Measurements from ENCODE around the gene MOGAT3. TPM values are rescaled to one million over a fixed set of nuclear protein-coding genes. Genes with fewer than 3 reads are reported as not detected.
A peak's percentile ranks its signal among the peaks of the same experiment; 100 is the strongest.

MOGAT3 gene
- total and polyA plus RNA-seq, 2 of the 4 experiments (the other 2 are of a cell fraction): not detected

DNA sequence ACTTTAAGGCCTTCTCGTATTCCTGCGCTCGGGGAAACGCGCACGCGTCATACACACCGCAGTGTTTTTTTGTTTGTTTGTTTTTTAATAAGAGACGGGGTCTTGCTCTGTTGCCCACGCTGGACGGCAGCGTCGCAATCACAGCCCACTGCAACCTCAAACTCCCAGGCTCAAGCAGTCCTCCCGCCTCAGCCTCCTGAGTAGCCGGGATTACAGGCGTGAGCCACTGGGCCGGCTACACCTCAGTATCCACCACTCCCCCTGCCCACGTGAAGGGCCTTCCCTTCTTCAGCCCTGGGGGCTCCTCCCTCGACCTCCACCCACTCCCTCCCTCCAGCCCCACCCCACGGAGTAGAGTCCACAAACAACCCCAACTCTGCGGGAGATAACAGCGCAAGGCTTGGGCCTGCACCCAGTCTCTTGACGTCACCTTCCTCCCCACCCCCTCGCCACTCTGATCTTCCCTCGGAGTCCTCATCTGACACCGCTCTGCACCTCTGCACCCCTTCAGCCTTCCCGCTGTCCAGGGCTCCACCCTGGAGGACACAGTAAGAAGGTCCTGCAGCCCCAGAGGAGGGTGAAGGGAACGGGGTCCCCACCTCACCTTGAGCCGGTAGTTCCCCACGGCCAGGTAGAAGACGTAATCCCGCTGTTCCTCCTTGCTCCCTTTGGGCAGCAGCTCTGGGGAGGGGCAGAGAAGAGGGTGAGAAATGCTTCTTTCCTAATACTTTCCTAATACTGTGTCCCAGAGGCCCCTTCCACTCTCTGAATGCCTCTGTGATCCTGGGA, 39.6 kb upstream of the MOGAT3 start:
- Histone ChIP-seq H4K8ac (ENCODE audit: low read depth in 2 of 2, low read length in 2 of 2) (no peak overlapping the region), H3K23ac (ENCODE audit: low read depth, low read length) (no peak overlapping the region), H3K27ac (ENCODE audit: insufficient read depth, low read length) (no peak overlapping the region), H3K4ac (ENCODE audit: low read depth, low read length) (no peak overlapping the region), H3K27me3 (ENCODE audit: control insufficient read depth, insufficient read depth, low read length) (no peaks in the 10 kb centered on the region), H2BK20ac (ENCODE audit: low read depth, low read length) (no peak overlapping the region), H2BK5ac (ENCODE audit: low read depth, low read length, poor library complexity, severe bottlenecking) (no peak overlapping the region), H3K79me1 (ENCODE audit: low read depth in 1 of 2, low read length in 2 of 2) (peaks cover 16 to 52% of the 10 kb centered on the region in 2 experiments), H3K4me3 (ENCODE audit: insufficient read depth, low read depth, low read length) (no peak overlapping the region), H2BK15ac (ENCODE audit: low read depth, low read length) (no peak overlapping the region), H2AK5ac (ENCODE audit: low read depth, low read length) (no peak overlapping the region), H4K5ac (ENCODE audit: low read depth, low read length) (no peak overlapping the region), H3K56ac (ENCODE audit: extremely low read depth, insufficient read depth, low read length) (0 out of 2 replicates have a peak overlapping the region, but pooled peaks have one; percentile 1), H2BK120ac (ENCODE audit: low read depth, low read length) (no peak overlapping the region), H3K4me2 (ENCODE audit: low read depth, low read length) (no peak overlapping the region), H2AK9ac (replicated peaks; ENCODE audit: low read depth, low read length, poor library complexity) (peak overlapping the region; percentile 65), H3K9me1 (ENCODE audit: insufficient read depth, low read length) (no peaks in the 10 kb centered on the region; the same call in 1 of the 2 replicates), H4K20me1 (ENCODE audit: insufficient read depth, low read length) (peaks cover 21% of the 10 kb centered on the region), H3K18ac (ENCODE audit: low read depth, low read length) (no peak overlapping the region), H3K36me3 (ENCODE audit: control insufficient read depth, insufficient read depth, low read length) (peaks cover 35% of the 10 kb centered on the region), H3K9me3 (ENCODE audit: control insufficient read depth, insufficient read depth, low read length) (no peaks in the 10 kb centered on the region), H4K91ac (ENCODE audit: insufficient read depth, low read depth, low read length) (no peak overlapping the region), H2AFZ (replicated peaks; ENCODE audit: low read length, poor library complexity) (no peak overlapping the region), H3K4me1 (ENCODE audit: control insufficient read depth, insufficient read depth, low read length) (peaks cover 10% of the 10 kb centered on the region), H3K9ac (ENCODE audit: low read depth, low read length) (no peak overlapping the region), H3K14ac (replicated peaks; ENCODE audit: low read depth, low read length) (no peak overlapping the region)
- intact Hi-C loops (cut with micrococcal nuclease) (no loop called here), dilution Hi-C loops (cut with HindIII; ENCODE audit: low sequenced_read_pairs, unreplicated experiment) (no loop called here), in situ Hi-C loops (cut with MboI; ENCODE audit: low sequenced_read_pairs) (no loop called here)
- TF ChIP-seq MAZ (IDR thresholded peaks at IDR 0.05; ENCODE audit: borderline replicate concordance, low read depth, low read length) (no peak), RCOR1 (IDR thresholded peaks at IDR 0.05; ENCODE audit: insufficient replicate concordance, low read length) (no peak), POLR2A (IDR thresholded peaks at IDR 0.05; ENCODE audit: low read depth, low read length) (no peak)
- TF ChIP-seq, protein P1, sequence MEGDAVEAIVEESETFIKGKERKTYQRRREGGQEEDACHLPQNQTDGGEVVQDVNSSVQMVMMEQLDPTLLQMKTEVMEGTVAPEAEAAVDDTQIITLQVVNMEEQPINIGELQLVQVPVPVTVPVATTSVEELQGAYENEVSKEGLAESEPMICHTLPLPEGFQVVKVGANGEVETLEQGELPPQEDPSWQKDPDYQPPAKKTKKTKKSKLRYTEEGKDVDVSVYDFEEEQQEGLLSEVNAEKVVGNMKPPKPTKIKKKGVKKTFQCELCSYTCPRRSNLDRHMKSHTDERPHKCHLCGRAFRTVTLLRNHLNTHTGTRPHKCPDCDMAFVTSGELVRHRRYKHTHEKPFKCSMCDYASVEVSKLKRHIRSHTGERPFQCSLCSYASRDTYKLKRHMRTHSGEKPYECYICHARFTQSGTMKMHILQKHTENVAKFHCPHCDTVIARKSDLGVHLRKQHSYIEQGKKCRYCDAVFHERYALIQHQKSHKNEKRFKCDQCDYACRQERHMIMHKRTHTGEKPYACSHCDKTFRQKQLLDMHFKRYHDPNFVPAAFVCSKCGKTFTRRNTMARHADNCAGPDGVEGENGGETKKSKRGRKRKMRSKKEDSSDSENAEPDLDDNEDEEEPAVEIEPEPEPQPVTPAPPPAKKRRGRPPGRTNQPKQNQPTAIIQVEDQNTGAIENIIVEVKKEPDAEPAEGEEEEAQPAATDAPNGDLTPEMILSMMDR (conservative IDR thresholded peaks at IDR 0.05; ENCODE audit: low read depth, low read length): no peak
- WGBS, 2 experiments (ENCODE audit: extremely low coverage in 2 of 2, insufficient read length in 1 of 2): 75% methylated on average over 7 of the region's 32 CpGs; no CpG with 5 or more reads in 1 of the 2 experiments
- CTCF ChIA-PET: no interaction called here
- no TSS peak for BruUV-seq (replicated peaks)
- POLR2A ChIA-PET (ENCODE audit: unreplicated experiment): no interaction called here
- ATAC-seq (ENCODE audit: low read depth) (no peak), DNase-seq (no peak)

All from IMR-90 (cell line).